ENCODE measurements around the gene LRRC41.

LRRC41 gene, protein sequence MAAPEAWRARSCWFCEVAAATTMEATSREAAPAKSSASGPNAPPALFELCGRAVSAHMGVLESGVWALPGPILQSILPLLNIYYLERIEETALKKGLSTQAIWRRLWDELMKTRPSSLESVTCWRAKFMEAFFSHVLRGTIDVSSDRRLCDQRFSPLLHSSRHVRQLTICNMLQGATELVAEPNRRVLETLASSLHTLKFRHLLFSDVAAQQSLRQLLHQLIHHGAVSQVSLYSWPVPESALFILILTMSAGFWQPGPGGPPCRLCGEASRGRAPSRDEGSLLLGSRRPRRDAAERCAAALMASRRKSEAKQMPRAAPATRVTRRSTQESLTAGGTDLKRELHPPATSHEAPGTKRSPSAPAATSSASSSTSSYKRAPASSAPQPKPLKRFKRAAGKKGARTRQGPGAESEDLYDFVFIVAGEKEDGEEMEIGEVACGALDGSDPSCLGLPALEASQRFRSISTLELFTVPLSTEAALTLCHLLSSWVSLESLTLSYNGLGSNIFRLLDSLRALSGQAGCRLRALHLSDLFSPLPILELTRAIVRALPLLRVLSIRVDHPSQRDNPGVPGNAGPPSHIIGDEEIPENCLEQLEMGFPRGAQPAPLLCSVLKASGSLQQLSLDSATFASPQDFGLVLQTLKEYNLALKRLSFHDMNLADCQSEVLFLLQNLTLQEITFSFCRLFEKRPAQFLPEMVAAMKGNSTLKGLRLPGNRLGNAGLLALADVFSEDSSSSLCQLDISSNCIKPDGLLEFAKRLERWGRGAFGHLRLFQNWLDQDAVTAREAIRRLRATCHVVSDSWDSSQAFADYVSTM

DNA sequence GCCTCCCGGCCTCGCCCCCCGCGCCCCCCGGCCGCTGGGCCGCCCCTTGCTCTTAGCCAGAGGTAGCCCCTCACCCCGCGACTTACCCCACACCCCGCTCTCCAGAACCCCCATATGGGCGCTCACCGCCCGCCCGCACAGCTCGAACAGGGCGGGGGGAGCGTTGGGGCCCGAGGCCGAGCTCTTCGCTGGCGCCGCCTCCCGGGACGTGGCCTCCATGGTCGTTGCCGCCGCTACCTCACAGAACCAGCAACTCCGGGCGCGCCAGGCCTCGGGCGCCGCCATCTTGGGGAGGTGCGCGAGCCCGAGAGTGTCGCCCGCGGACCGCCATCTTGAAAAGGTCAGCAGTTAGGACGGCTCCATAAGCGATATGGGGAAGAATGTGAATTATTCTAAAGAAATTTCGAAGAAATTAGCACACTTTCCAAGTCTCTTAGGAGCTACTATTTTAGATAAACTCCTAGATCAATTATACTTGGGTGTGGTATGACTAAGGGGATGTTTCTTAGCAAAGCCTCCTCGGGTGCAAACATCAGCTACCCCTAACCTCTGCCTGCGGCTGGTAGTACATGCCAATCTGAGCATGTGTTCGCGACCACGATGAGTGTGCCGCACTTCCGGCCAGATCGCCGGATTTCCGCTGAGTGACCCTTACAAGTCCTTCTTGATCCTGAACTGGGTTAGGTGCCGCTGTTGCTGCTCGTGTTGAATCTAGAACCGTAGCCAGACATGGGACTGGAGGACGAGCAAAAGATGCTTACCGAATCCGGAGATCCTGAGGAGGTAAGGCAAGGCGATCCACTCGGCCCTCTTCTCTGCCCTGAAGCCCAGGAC, at the start of gene LRRC41, which contains the start of gene UQCRH:
Gene LRRC41 (minus strand): TSS at position 579 of the 834 bp plus-strand sequence. CDS start 294 bp downstream, at position 285.
Gene UQCRH (plus strand): TSS at position 661 of the 834 bp plus-strand sequence. CDS start 69 bp downstream, at position 730.
- TF ChIP-seq, protein P1, sequence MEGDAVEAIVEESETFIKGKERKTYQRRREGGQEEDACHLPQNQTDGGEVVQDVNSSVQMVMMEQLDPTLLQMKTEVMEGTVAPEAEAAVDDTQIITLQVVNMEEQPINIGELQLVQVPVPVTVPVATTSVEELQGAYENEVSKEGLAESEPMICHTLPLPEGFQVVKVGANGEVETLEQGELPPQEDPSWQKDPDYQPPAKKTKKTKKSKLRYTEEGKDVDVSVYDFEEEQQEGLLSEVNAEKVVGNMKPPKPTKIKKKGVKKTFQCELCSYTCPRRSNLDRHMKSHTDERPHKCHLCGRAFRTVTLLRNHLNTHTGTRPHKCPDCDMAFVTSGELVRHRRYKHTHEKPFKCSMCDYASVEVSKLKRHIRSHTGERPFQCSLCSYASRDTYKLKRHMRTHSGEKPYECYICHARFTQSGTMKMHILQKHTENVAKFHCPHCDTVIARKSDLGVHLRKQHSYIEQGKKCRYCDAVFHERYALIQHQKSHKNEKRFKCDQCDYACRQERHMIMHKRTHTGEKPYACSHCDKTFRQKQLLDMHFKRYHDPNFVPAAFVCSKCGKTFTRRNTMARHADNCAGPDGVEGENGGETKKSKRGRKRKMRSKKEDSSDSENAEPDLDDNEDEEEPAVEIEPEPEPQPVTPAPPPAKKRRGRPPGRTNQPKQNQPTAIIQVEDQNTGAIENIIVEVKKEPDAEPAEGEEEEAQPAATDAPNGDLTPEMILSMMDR (IDR thresholded peaks at IDR 0.05; ENCODE audit: insufficient read depth, low read depth, low read length, missing control alignments), result no peak
- peak; percentile 98 for DNase-seq (ENCODE audit: low read depth)
- peak within 1 kb of the TSS; percentile 99 for H3K4me3 ChIP-seq (ENCODE audit: low read length)

DNA sequence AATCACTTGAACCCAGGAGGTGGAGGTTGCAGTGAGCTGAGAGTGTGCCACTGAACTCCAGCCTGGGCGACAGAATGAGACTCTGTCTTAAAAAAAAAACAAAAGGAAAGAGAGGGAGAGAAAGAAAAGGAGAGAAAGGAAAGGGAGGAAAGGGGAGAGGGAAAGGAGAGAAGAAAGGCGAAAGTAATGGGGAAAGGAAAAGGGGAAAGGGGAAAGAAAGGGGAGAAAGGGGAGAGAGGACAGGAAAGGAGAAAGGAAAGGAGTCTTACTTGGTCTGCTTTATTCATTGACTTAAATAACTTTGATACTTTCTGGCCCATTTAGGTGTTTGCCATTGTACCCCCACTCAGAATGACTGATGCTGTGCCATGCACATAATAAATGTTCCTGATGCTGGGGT, 48.9 kb upstream of the LRRC41 start:
- no peak overlapping the region for H3K4me3 ChIP-seq (ENCODE audit: low read length)
- no peak for DNase-seq (ENCODE audit: low read depth)
- TF ChIP-seq, protein P1 (IDR thresholded peaks at IDR 0.05; ENCODE audit: insufficient read depth, low read depth, low read length, missing control alignments), result no peak

DNA sequence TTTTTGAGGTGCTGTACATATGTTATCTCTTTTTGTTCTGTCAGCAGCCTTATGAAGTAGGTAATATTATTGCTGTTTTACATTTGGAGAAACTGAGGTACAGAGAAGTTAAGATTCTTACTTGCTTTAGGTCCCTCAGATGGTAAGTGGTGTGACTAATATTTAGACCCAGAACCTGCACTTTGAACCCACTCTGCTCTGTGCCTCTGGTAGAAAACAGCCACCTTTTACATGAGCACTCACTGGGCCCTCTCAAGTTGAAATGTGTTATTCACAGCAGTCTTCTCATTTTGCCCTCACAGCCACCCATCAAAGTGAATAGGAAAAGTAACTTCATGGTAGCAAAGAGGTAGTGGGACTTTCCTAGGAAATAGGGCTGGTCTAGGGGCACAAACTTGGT, 41.9 kb upstream of the LRRC41 start:
- H3K4me3 ChIP-seq (ENCODE audit: low read length), result no peak overlapping the region
- no peak for DNase-seq (ENCODE audit: low read depth)
- TF ChIP-seq, protein P1 (IDR thresholded peaks at IDR 0.05; ENCODE audit: insufficient read depth, low read depth, low read length, missing control alignments), result no peak

DNA sequence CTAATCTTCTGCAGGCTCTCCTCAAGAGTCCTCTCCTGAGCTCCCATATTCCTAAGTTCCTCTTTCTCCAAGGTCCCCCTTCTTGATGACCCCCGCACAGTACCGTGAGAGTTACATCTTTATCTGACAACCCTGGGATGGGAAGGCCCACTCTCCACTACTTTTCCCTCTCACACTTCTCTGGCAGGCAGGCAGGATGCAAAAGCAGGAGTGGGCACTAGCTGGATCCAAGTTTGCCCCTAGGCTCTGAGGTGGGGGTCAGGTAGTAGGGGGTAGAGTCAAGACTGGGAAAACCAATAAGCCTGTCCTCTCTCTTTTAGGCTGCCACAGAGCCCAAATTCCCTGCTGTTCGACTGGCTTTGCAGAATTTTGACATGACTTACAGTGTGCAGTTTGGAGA, 41.1 kb upstream of the LRRC41 start:
- no peak overlapping the region for H3K4me3 ChIP-seq (ENCODE audit: low read length)
- DNase-seq (ENCODE audit: low read depth), result no peak
- TF ChIP-seq, protein P1 (IDR thresholded peaks at IDR 0.05; ENCODE audit: insufficient read depth, low read depth, low read length, missing control alignments), result no peak

DNA sequence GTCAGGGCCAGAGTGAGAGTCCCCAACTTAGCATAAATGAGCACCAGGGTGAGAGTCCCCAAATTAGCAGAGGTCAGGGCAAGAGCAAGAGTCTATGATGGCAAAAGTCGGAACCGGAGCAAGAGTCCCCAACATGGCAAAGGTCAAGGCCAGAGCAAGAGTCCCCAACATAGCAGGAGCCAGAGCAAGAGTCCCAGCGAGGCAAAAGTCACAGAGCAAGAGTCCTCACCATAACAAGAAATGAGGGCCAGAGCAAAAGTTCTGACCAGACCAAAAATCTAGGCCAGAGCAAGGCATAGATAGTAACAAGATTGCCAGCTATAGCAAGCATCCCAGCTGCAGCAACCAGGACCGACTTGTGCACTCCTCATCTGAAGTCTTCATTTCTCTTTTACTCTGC, 40.3 kb upstream of the LRRC41 start:
- H3K4me3 ChIP-seq (ENCODE audit: low read length), result no peak overlapping the region
- TF ChIP-seq, protein P1 (IDR thresholded peaks at IDR 0.05; ENCODE audit: insufficient read depth, low read depth, low read length, missing control alignments), result no peak
- DNase-seq (ENCODE audit: low read depth), result no peak

DNA sequence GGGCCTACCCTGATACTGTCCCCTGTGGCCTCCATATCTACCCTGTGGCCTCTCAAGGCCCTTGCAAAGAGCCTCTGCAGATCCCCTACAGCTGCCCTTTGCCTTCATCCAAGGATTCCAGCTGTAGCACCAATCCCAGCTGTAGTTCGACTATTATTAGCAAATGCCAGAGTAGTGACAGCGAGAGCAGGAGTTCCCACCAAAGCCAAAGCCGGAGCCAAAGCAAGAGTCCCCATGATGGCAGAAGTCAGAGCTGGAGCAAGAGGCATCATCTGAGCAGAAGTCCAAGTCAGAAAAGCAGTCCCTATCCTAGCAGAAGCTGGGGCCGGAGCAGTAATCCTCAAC, 39.9 kb upstream of the LRRC41 start:
- no peak for DNase-seq (ENCODE audit: low read depth)
- no peak overlapping the region for H3K4me3 ChIP-seq (ENCODE audit: low read length)
- TF ChIP-seq, protein P1 (IDR thresholded peaks at IDR 0.05; ENCODE audit: insufficient read depth, low read depth, low read length, missing control alignments), result no peak

All from epithelial cell of esophagus (primary cell).